Stomach smooth muscle (tissue), 2 donors: Measurements from ENCODE around the gene GSN.

Experiments
- H3K27ac ChIP-seq: one replicate; pipeline ENCODE4 v1.7.0; 2013; ENCODE audit warnings: mild to moderate bottlenecking, low read length, inconsistent platforms
- H3K27me3 ChIP-seq, 2 donors: one replicate each; pipeline ENCODE4 v1.7.0; 2013; ENCODE audit warnings: low read length in 2 of 2; ENCODE audit not compliant: insufficient read depth in 2 of 2, control insufficient read depth in 1 of 2
- H3K36me3 ChIP-seq, 2 donors: one replicate each; pipeline ENCODE4 v1.7.0; 2013; ENCODE audit warnings: low read length in 2 of 2; ENCODE audit not compliant: control insufficient read depth in 2 of 2, insufficient read depth in 2 of 2
- H3K4me1 ChIP-seq: one replicate; pipeline ENCODE4 v1.7.0; 2013; ENCODE audit warnings: low read length; ENCODE audit not compliant: control insufficient read depth, insufficient read depth
- H3K4me3 ChIP-seq, 2 donors: one replicate each; pipeline ENCODE4 v1.7.0; 2013; ENCODE audit warnings: low read length in 2 of 2
- H3K9ac ChIP-seq, 2 donors: one replicate each; pipeline ENCODE4 v1.7.0; 2013; ENCODE audit warnings: low read length in 2 of 2, mild to moderate bottlenecking in 1 of 2
- H3K9me3 ChIP-seq, 2 donors: one replicate each; pipeline ENCODE4 v1.7.0; 2013; ENCODE audit warnings: low read length in 2 of 2; ENCODE audit not compliant: control insufficient read depth in 2 of 2
- donor health status: healthy.
- donor health status: Pancreatic carcinoma.

GSN gene

GRCh38 chr9:121232251-121232650, 35.7 kb upstream of the GSN start:
- Histone ChIP-seq H3K27me3 (no peaks in the 10 kb centered on the region), H3K4me3 (no peak overlapping the region), H3K9me3 (no peaks in the 10 kb centered on the region), H3K36me3 (no peaks in the 10 kb centered on the region), H3K4me1 (no peaks in the 10 kb centered on the region), H3K9ac (no peak overlapping the region), H3K27ac (no peak overlapping the region)

- Histone ChIP-seq H3K36me3 (no peaks in the 10 kb centered on the region), H3K27ac (no peak overlapping the region), H3K27me3 (no peaks in the 10 kb centered on the region), H3K9ac (no peak overlapping the region), H3K9me3 (no peaks in the 10 kb centered on the region), H3K4me1 (no peaks in the 10 kb centered on the region), H3K4me3 (no peak overlapping the region)
These were observed 33.8 kb upstream of the GSN start for GRCh38 chr9:121233906-121234831.

- H3K4me1 ChIP-seq = no peaks in the 10 kb centered on the region
- H3K4me3 ChIP-seq = no peak overlapping the region
- no peaks in the 10 kb centered on the region for H3K36me3 ChIP-seq
- no peaks in the 10 kb centered on the region for H3K9me3 ChIP-seq
- no peaks in the 10 kb centered on the region for H3K27me3 ChIP-seq
- H3K9ac ChIP-seq = no peak overlapping the region
- no peak overlapping the region for H3K27ac ChIP-seq
These were observed 33.2 kb upstream of the GSN start for GRCh38 chr9:121234832-121235161.

- Histone ChIP-seq H3K27ac (no peak overlapping the region), H3K9ac (no peak overlapping the region), H3K4me3 (no peak overlapping the region), H3K27me3 (no peaks in the 10 kb centered on the region), H3K4me1 (no peaks in the 10 kb centered on the region), H3K9me3 (no peaks in the 10 kb centered on the region), H3K36me3 (no peaks in the 10 kb centered on the region)
These were observed 32.5 kb upstream of the GSN start for GRCh38 chr9:121235512-121235911.

- no peak overlapping the region for H3K4me3 ChIP-seq
- no peaks in the 10 kb centered on the region for H3K36me3 ChIP-seq
- no peaks in the 10 kb centered on the region for H3K9me3 ChIP-seq
- H3K27me3 ChIP-seq = no peaks in the 10 kb centered on the region
- H3K9ac ChIP-seq = no peak overlapping the region
- H3K4me1 ChIP-seq = peaks cover 7% of the 10 kb centered on the region
- no peak overlapping the region for H3K27ac ChIP-seq
These were observed 30.0 kb upstream of the GSN start for GRCh38 chr9:121237916-121238315.

- no peaks in the 10 kb centered on the region for H3K27me3 ChIP-seq
- peaks cover 7% of the 10 kb centered on the region for H3K4me1 ChIP-seq
- no peak overlapping the region for H3K27ac ChIP-seq
- no peaks in the 10 kb centered on the region for H3K9me3 ChIP-seq
- H3K36me3 ChIP-seq = no peaks in the 10 kb centered on the region
- no peak overlapping the region for H3K9ac ChIP-seq
- H3K4me3 ChIP-seq = no peak overlapping the region
These were observed 28.9 kb upstream of the GSN start for GRCh38 chr9:121239071-121239470.

GRCh38 chr9:121239851-121240250, 28.1 kb upstream of the GSN start:
- H3K9ac ChIP-seq = no peak overlapping the region
- no peak overlapping the region for H3K27ac ChIP-seq
- H3K9me3 ChIP-seq = peaks cover 0 to 3% of the 10 kb centered on the region in 2 donors
- H3K4me1 ChIP-seq = peaks cover 7% of the 10 kb centered on the region
- no peak overlapping the region for H3K4me3 ChIP-seq
- H3K27me3 ChIP-seq = no peaks in the 10 kb centered on the region
- no peaks in the 10 kb centered on the region for H3K36me3 ChIP-seq

GRCh38 chr9:121240472-121241135, 27.4 kb upstream of the GSN start:
- Histone ChIP-seq H3K9me3 (peaks cover 0 to 3% of the 10 kb centered on the region in 2 donors), H3K27ac (no peak overlapping the region), H3K36me3 (no peaks in the 10 kb centered on the region), H3K4me1 (peaks cover 7% of the 10 kb centered on the region), H3K9ac (no peak overlapping the region), H3K27me3 (no peaks in the 10 kb centered on the region), H3K4me3 (no peak overlapping the region)

- no peak overlapping the region for H3K9ac ChIP-seq
- H3K27me3 ChIP-seq = no peaks in the 10 kb centered on the region
- peaks cover 0 to 3% of the 10 kb centered on the region in 2 donors for H3K9me3 ChIP-seq
- peak overlapping the region; percentile 12 for H3K27ac ChIP-seq
- no peak overlapping the region for H3K4me3 ChIP-seq
- H3K4me1 ChIP-seq = peaks cover 7% of the 10 kb centered on the region
- H3K36me3 ChIP-seq = no peaks in the 10 kb centered on the region
These were observed 25.6 kb upstream of the GSN start for GRCh38 chr9:121242219-121242958.

- Histone ChIP-seq H3K9me3 (peaks cover 0 to 3% of the 10 kb centered on the region in 2 donors), H3K4me1 (peaks cover 7% of the 10 kb centered on the region), H3K36me3 (no peaks in the 10 kb centered on the region), H3K27ac (no peak overlapping the region), H3K27me3 (no peaks in the 10 kb centered on the region), H3K4me3 (no peak overlapping the region), H3K9ac (no peak overlapping the region)
These were observed 25.0 kb upstream of the GSN start for GRCh38 chr9:121242959-121243346.
